Gastrocnemius medialis (tissue), 4 donors: ENCODE measurements around the gene NEDD4L. TPM values are rescaled to one million over a fixed set of nuclear protein-coding genes. Genes with fewer than 3 reads are reported as not detected.

Experiments
- ATAC-seq, 2 donors: fragments of 150-250 bp; one replicate each; pipeline ENCODE4 v1.9.1; 2016
- DNase-seq, 2 donors: peaks; one replicate each; pipeline ENCODE4 v3.0.0-alpha.2; 2019
- H3K27ac ChIP-seq, 4 donors: fragments of 200-600 bp; sonication (generic); 1 replicate in 1 of 4; 2 replicates in 3 of 4; pipeline ENCODE4 v1.5.1; 2016 to 2018; ENCODE audit warnings: mild to moderate bottlenecking in 2 of 4, moderate library complexity in 1 of 4
- H3K27me3 ChIP-seq, 3 donors: fragments of 200-600 bp; sonication (generic) in 2 of 3; 1 replicate in 1 of 3; 2 replicates in 2 of 3; pipeline versions ENCODE4 v1.5.1 to v1.6.0; 2016 to 2019; ENCODE audit warnings: mild to moderate bottlenecking in 1 of 3, moderate library complexity in 1 of 3
- H3K36me3 ChIP-seq, 2 donors: fragments of 200-600 bp; sonication (generic) in 1 of 2; one replicate each; pipeline ENCODE4 v1.5.1; 2017 to 2018
- H3K4me1 ChIP-seq, 2 donors: fragments of 200-600 bp; sonication (generic) in 1 of 2; one replicate each; pipeline ENCODE4 v1.5.1; 2016 to 2017; ENCODE audit warnings: mild to moderate bottlenecking in 2 of 2
- H3K4me3 ChIP-seq, 4 donors: fragments of 200-600 bp; sonication (generic) in 3 of 4; 1 replicate in 1 of 4; 2 replicates in 3 of 4; pipeline ENCODE4 v1.5.1; 2016 to 2019; ENCODE audit warnings: mild to moderate bottlenecking in 2 of 4
- H3K9me3 ChIP-seq, 3 donors: fragments of 200-600 bp; sonication (generic) in 2 of 3; 1 replicate in 1 of 3; 2 replicates in 2 of 3; pipeline ENCODE4 v1.5.1; 2016 to 2019
- POLR2A ChIP-seq, 2 donors: fragments of 450-650 bp; IDR thresholded peaks; one replicate each; pipeline ENCODE4 v1.6.1; 2017; ENCODE audit warnings: antibody characterized with exemption in 2 of 2, mild to moderate bottlenecking in 2 of 2, moderate library complexity in 2 of 2
- in situ Hi-C, 4 donors: fragments of 200-750 bp; cut with MboI; loops; one replicate each; pipeline versions ENCODE4 v1.15.0 to v1.8.0; 2017; ENCODE audit warnings: low sequenced_read_pairs in 4 of 4
- intact Hi-C: fragments of 100-400 bp; cut with DNase I; formaldehyde crosslinking; loops from one replicate; pipeline ENCODE4 v1.15.1; 2023; ENCODE audit warnings: low total_unique reads
- total RNA-seq, 4 donors: library from RNA; depleted of rRNA; stranded (reverse); fragments of >200 nt; gene quantifications; one replicate each; pipeline versions ENCODE4 v1.1.0 to v1.2.3, GENCODE V29; 2016
- TF ChIP-seq, protein P1 (sequence below), 5 experiments: fragments of 450-650 bp in 3 of 5; fragments of 200-600 bp in 2 of 5; sonication (generic) in 2 of 5; IDR thresholded peaks in 4 of 5; conservative IDR thresholded peaks in 1 of 5; 1 replicate in 4 of 5; 2 replicates in 1 of 5; pipeline ENCODE4 v1.5.1; 2016 to 2019; ENCODE audit warnings: antibody characterized with exemption in 5 of 5, mild to moderate bottlenecking in 3 of 5, moderate library complexity in 3 of 5

NEDD4L gene
- total RNA-seq, 4 donors from 2014 or later: 27.4 to 81.5 (median 51.5) TPM

DNA sequence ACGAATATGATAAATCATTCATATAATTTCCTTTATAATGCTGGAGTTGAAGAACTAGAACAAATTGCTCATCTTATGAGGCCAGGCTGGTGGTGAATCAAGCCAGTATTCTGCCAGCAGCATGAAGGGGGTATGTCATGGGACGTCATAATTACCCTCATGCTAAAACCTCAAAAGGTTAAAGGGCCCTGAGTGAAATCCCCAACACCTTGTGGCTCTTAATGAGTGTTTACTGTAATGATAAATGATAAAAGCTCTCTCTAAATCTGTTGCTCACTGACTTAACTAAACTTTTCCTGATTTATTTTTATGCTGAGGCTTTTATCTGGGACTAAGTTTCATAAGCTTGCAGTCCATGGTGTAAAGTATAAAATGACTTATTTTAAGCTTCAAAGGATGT, 18.3 kb upstream of the NEDD4L start:
- in situ Hi-C loops: loop anchor here in 1 of 4 donors (25.0 kb wide), 1 partner anchor 312 kb away; no protein-coding TSS in a partner anchor
- TF ChIP-seq, protein P1, sequence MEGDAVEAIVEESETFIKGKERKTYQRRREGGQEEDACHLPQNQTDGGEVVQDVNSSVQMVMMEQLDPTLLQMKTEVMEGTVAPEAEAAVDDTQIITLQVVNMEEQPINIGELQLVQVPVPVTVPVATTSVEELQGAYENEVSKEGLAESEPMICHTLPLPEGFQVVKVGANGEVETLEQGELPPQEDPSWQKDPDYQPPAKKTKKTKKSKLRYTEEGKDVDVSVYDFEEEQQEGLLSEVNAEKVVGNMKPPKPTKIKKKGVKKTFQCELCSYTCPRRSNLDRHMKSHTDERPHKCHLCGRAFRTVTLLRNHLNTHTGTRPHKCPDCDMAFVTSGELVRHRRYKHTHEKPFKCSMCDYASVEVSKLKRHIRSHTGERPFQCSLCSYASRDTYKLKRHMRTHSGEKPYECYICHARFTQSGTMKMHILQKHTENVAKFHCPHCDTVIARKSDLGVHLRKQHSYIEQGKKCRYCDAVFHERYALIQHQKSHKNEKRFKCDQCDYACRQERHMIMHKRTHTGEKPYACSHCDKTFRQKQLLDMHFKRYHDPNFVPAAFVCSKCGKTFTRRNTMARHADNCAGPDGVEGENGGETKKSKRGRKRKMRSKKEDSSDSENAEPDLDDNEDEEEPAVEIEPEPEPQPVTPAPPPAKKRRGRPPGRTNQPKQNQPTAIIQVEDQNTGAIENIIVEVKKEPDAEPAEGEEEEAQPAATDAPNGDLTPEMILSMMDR (IDR thresholded peaks at IDR 0.05 in 4 of 5, conservative IDR thresholded peaks at IDR 0.05 in 1 of 5): no peak
- TF ChIP-seq POLR2A (IDR thresholded peaks at IDR 0.05): no peak
- intact Hi-C loops: no loop called here
- Histone ChIP-seq H3K36me3 (no peaks in the 10 kb centered on the region), H3K27me3 (no peaks in the 10 kb centered on the region), H3K27ac (no peak overlapping the region), H3K9me3 (no peaks in the 10 kb centered on the region), H3K4me3 (no peak overlapping the region), H3K4me1 (no peaks in the 10 kb centered on the region)
- ATAC-seq: no peak
- DNase-seq: no peak

DNA sequence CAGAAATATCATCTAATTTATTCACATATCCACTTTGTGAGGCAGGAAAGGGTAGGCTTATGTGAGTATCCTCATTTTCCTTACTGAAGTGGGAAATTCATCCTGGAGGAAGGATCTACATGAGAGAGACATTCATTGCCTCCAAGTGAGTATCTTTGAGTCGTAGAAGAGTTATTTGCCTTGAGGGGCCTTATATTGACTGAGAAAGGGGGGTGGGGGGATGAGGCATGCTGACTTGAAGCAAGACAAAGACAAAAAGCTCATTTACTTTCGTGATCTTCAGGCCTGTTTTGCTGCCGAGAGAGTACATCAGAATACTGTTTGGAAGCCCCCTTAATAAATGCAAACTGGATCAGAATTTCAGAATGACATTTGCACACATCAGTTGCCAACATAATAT, 17.6 kb upstream of the NEDD4L start:
- DNase-seq: no peak
- H3K9me3 ChIP-seq: no peaks in the 10 kb centered on the region
- ATAC-seq: no peak
- in situ Hi-C loops (loop anchor here in 1 of 4 donors (25.0 kb wide), 1 partner anchor 311 kb away; no protein-coding TSS in a partner anchor), intact Hi-C loops (no loop called here)
- no peaks in the 10 kb centered on the region for H3K27me3 ChIP-seq
- no peak for TF ChIP-seq POLR2A (IDR thresholded peaks at IDR 0.05)
- TF ChIP-seq, protein P1 (IDR thresholded peaks at IDR 0.05 in 4 of 5, conservative IDR thresholded peaks at IDR 0.05 in 1 of 5): no peak
- H3K4me1 ChIP-seq: no peaks in the 10 kb centered on the region
- H3K36me3 ChIP-seq: no peaks in the 10 kb centered on the region
- no peak overlapping the region for H3K27ac ChIP-seq
- no peak overlapping the region for H3K4me3 ChIP-seq

DNA sequence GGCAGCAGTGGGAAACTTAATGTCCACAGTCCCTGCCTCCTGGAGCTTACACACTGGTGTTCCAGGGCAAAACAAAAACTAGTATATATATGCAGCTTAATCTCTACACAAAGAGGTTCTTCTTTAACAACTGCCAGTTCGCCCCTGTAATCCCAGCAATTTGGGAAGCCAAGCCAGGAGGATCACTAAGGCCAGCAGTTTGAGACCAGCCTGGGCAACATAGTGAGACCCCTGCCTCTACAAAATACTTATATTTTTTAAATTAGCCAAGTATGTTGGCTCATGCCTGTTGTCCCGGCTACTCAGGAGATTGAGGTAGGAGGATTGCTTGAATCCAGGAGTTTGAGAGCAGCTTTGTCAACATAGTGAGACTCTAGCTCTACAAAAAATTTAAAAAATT, 17.2 kb upstream of the NEDD4L start:
- DNase-seq: no peak
- no peak overlapping the region for H3K27ac ChIP-seq
- ATAC-seq: no peak
- no peaks in the 10 kb centered on the region for H3K27me3 ChIP-seq
- intact Hi-C loops (no loop called here), in situ Hi-C loops (loop anchor here in 1 of 4 donors (25.0 kb wide), 1 partner anchor 310 kb away; no protein-coding TSS in a partner anchor)
- TF ChIP-seq, protein P1 (IDR thresholded peaks at IDR 0.05 in 4 of 5, conservative IDR thresholded peaks at IDR 0.05 in 1 of 5): no peak
- TF ChIP-seq POLR2A (IDR thresholded peaks at IDR 0.05): no peak
- no peaks in the 10 kb centered on the region for H3K36me3 ChIP-seq
- no peak overlapping the region for H3K4me3 ChIP-seq
- no peaks in the 10 kb centered on the region for H3K9me3 ChIP-seq
- no peaks in the 10 kb centered on the region for H3K4me1 ChIP-seq

DNA sequence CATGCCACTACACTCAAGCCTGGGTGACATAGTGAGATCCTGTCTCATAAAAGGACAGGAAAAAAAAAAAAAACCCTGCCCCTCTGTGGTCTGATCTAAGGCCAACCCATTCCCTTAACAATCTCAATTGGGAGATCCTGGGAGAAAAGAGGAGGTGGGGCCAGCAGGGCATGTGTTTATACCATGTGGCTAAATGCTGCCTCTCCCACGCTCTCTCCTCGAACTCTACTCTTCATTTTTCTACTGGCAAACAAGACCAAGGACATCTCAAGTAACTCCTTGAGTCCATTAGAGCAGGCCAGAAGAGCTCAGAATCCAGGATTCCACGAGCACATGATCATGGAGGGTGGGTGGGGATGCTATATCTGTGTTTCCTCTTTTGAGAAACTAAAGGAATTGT, 16.7 kb upstream of the NEDD4L start:
- no peaks in the 10 kb centered on the region for H3K4me1 ChIP-seq
- DNase-seq (no peak), ATAC-seq (no peak)
- in situ Hi-C loops: loop anchor here in 1 of 4 donors (25.0 kb wide), 1 partner anchor 310 kb away; no protein-coding TSS in a partner anchor
- intact Hi-C loops: no loop called here
- no peaks in the 10 kb centered on the region for H3K27me3 ChIP-seq
- no peaks in the 10 kb centered on the region for H3K9me3 ChIP-seq
- no peak overlapping the region for H3K4me3 ChIP-seq
- no peak overlapping the region for H3K27ac ChIP-seq
- TF ChIP-seq, protein P1 (IDR thresholded peaks at IDR 0.05 in 4 of 5, conservative IDR thresholded peaks at IDR 0.05 in 1 of 5): no peak
- no peak for TF ChIP-seq POLR2A (IDR thresholded peaks at IDR 0.05)
- H3K36me3 ChIP-seq: no peaks in the 10 kb centered on the region
